HCT116 (cell line): Measurements from ENCODE around the gene EPYC.

Experiments used
- CBX3 ChIP-seq: IDR thresholded peaks from 2 replicates; pipeline ENCODE4 v1.6.1; 2012; ENCODE audit warnings: low read depth
- EZH2 ChIP-seq: fragments of 200-600 bp; sonication (generic); IDR thresholded peaks from 2 replicates; pipeline ENCODE4 v1.6.1; 2017; ENCODE audit warnings: antibody characterized with exemption, mixed run types
- ZFX ChIP-seq: fragments of 450-650 bp; IDR thresholded peaks from 2 replicates; pipeline ENCODE4 v1.6.1; 2017

- TF ChIP-seq CBX3 (no peak), EZH2 (no peak), ZFX (no peak)
Measured at GRCh38 chr12:91001306-91001705, 3.5 kb downstream of the EPYC start.
